Measurements from ENCODE around the gene REL. TPM values are rescaled to one million over a fixed set of nuclear protein-coding genes. Genes with fewer than 3 reads are reported as not detected.

The REL gene
- total RNA-seq, 1 experiment from 2014 or later, result 10.2 TPM

DNA sequence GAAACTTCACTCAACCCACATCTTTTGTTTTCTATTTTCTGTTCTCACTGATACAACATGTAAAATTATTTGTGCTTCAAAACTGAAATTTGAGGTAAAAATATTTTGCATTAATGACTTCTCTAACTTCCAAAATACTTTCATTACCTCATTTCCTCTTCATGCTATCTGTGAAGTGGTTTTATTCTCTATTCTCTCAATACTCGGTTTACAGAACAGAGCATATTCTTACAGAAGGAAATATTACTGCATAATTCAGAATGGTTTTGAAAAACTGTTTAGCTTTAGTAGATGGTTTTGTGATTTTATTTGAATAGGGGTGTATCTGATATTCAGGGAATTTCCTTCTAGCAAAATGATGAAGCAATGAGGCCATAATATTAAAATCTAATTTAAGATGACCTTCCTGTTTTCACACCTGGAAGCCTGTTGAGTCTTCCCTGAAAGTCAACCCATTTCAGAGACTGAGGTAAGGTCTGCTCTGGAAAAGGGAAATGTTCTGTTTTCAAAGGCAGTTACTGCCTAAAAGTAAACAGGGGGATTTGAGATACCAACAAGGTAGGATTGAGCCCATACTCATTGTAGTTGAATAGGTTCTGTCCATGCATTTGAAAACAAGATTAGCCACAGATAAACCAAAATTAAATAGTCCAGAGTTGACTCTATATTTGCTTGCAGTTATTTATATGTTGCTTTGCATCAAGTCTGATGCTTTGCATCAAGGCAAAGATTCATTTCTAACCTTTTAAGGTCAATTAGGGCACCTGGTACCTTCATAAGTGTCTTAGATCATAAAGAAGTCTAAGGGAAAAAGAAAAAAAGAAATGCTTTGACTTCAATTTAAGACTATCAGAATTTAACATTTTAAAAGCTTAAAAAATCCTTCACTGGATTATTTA lies 85.4 kb downstream of the REL start:
- H3K9me2 ChIP-seq (ENCODE audit: insufficient read depth), result no peaks in the 10 kb centered on the region
- H3K36me3 ChIP-seq (ENCODE audit: control insufficient read depth in 1 of 2, insufficient read depth in 2 of 2, low read length in 2 of 2), result no peaks in the 10 kb centered on the region
- RAD21 ChIA-PET (ENCODE audit: low non-redundant PET in 1 of 2, low total read pairs in 2 of 2, uncharacterized antibody in 2 of 2, unreplicated experiment in 2 of 2), result no interaction called here
- no peaks in the 10 kb centered on the region for H3K27me3 ChIP-seq (ENCODE audit: insufficient read depth, low read length)
- TF ChIP-seq FOSL1 (IDR thresholded peaks at IDR 0.05; ENCODE audit: low read depth), result no peak
- TF ChIP-seq TCF7L2 (IDR thresholded peaks at IDR 0.05; ENCODE audit: borderline replicate concordance, extremely low read depth, insufficient read depth, insufficient read length), result no peak
- TF ChIP-seq ELF1 (IDR thresholded peaks at IDR 0.05; ENCODE audit: borderline replicate concordance, low read depth), result no peak
- TF ChIP-seq, protein P1, sequence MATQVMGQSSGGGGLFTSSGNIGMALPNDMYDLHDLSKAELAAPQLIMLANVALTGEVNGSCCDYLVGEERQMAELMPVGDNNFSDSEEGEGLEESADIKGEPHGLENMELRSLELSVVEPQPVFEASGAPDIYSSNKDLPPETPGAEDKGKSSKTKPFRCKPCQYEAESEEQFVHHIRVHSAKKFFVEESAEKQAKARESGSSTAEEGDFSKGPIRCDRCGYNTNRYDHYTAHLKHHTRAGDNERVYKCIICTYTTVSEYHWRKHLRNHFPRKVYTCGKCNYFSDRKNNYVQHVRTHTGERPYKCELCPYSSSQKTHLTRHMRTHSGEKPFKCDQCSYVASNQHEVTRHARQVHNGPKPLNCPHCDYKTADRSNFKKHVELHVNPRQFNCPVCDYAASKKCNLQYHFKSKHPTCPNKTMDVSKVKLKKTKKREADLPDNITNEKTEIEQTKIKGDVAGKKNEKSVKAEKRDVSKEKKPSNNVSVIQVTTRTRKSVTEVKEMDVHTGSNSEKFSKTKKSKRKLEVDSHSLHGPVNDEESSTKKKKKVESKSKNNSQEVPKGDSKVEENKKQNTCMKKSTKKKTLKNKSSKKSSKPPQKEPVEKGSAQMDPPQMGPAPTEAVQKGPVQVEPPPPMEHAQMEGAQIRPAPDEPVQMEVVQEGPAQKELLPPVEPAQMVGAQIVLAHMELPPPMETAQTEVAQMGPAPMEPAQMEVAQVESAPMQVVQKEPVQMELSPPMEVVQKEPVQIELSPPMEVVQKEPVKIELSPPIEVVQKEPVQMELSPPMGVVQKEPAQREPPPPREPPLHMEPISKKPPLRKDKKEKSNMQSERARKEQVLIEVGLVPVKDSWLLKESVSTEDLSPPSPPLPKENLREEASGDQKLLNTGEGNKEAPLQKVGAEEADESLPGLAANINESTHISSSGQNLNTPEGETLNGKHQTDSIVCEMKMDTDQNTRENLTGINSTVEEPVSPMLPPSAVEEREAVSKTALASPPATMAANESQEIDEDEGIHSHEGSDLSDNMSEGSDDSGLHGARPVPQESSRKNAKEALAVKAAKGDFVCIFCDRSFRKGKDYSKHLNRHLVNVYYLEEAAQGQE (IDR thresholded peaks at IDR 0.05; ENCODE audit: low read depth), result no peak
- no peak for TF ChIP-seq CBX3 (IDR thresholded peaks at IDR 0.05; ENCODE audit: low read depth)
- no peak for TF ChIP-seq SP1 (IDR thresholded peaks at IDR 0.05; ENCODE audit: low read depth)
- TF ChIP-seq, protein P2, sequence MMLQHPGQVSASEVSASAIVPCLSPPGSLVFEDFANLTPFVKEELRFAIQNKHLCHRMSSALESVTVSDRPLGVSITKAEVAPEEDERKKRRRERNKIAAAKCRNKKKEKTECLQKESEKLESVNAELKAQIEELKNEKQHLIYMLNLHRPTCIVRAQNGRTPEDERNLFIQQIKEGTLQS (IDR thresholded peaks at IDR 0.05), result no peak
- no peak for TF ChIP-seq EZH2 (IDR thresholded peaks at IDR 0.05)
- no peak for TF ChIP-seq POLR2A (IDR thresholded peaks at IDR 0.05; ENCODE audit: borderline replicate concordance, extremely low read depth, insufficient read depth, insufficient read length)
- no peak for TF ChIP-seq JUND (IDR thresholded peaks at IDR 0.05)
- TF ChIP-seq, protein P3, sequence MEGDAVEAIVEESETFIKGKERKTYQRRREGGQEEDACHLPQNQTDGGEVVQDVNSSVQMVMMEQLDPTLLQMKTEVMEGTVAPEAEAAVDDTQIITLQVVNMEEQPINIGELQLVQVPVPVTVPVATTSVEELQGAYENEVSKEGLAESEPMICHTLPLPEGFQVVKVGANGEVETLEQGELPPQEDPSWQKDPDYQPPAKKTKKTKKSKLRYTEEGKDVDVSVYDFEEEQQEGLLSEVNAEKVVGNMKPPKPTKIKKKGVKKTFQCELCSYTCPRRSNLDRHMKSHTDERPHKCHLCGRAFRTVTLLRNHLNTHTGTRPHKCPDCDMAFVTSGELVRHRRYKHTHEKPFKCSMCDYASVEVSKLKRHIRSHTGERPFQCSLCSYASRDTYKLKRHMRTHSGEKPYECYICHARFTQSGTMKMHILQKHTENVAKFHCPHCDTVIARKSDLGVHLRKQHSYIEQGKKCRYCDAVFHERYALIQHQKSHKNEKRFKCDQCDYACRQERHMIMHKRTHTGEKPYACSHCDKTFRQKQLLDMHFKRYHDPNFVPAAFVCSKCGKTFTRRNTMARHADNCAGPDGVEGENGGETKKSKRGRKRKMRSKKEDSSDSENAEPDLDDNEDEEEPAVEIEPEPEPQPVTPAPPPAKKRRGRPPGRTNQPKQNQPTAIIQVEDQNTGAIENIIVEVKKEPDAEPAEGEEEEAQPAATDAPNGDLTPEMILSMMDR (IDR thresholded peaks at IDR 0.05 in 2 of 3, conservative IDR thresholded peaks at IDR 0.05 in 1 of 3; ENCODE audit: borderline replicate concordance in 1 of 3, insufficient read depth in 1 of 3, low read depth in 2 of 3, low read length in 2 of 3), result no peak
- TF ChIP-seq SIN3A (IDR thresholded peaks at IDR 0.05; ENCODE audit: low read depth), result no peak
- TF ChIP-seq ZFX (IDR thresholded peaks at IDR 0.05), result no peak
- no peak for TF ChIP-seq ZNF274 (IDR thresholded peaks at IDR 0.05; ENCODE audit: low read depth, low read length)
- TF ChIP-seq, protein P4, sequence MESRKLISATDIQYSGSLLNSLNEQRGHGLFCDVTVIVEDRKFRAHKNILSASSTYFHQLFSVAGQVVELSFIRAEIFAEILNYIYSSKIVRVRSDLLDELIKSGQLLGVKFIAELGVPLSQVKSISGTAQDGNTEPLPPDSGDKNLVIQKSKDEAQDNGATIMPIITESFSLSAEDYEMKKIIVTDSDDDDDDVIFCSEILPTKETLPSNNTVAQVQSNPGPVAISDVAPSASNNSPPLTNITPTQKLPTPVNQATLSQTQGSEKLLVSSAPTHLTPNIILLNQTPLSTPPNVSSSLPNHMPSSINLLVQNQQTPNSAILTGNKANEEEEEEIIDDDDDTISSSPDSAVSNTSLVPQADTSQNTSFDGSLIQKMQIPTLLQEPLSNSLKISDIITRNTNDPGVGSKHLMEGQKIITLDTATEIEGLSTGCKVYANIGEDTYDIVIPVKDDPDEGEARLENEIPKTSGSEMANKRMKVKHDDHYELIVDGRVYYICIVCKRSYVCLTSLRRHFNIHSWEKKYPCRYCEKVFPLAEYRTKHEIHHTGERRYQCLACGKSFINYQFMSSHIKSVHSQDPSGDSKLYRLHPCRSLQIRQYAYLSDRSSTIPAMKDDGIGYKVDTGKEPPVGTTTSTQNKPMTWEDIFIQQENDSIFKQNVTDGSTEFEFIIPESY (IDR thresholded peaks at IDR 0.05; ENCODE audit: extremely low read depth, insufficient replicate concordance, low read length), result no peak
- TF ChIP-seq RAD21 (IDR thresholded peaks at IDR 0.05; ENCODE audit: low read depth), result no peak
- no peak for TF ChIP-seq YY1 (IDR thresholded peaks at IDR 0.05; ENCODE audit: extremely low read depth, insufficient replicate concordance, low read depth, low read length)
- TF ChIP-seq, protein P5, sequence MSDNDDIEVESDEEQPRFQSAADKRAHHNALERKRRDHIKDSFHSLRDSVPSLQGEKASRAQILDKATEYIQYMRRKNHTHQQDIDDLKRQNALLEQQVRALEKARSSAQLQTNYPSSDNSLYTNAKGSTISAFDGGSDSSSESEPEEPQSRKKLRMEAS (IDR thresholded peaks at IDR 0.05), result no peak
- no peak for TF ChIP-seq SRF (IDR thresholded peaks at IDR 0.05; ENCODE audit: low read depth)
- TF ChIP-seq CEBPB (IDR thresholded peaks at IDR 0.05; ENCODE audit: low read depth), result no peak
- H3K4me2 ChIP-seq (ENCODE audit: low read length), result no peak overlapping the region
- H2AFZ ChIP-seq (ENCODE audit: low read depth, low read length, poor library complexity, severe bottlenecking), result no peak overlapping the region
- H3K27ac ChIP-seq (ENCODE audit: low read depth, low read length), result no peak overlapping the region
- H3K4me3 ChIP-seq (replicated peaks in 1 of 2; ENCODE audit: low read depth in 1 of 2, low read length in 2 of 2), result no peak overlapping the region
- POLR2A ChIA-PET, result no interaction called here
- H3K9ac ChIP-seq (ENCODE audit: low read length), result no peak overlapping the region
- H3K4me1 ChIP-seq (ENCODE audit: control insufficient read depth in 1 of 2, insufficient read depth in 2 of 2, low read length in 2 of 2), result no peaks in the 10 kb centered on the region
- no TSS peak for BruUV-seq (replicated peaks)
- CTCF ChIA-PET, result no interaction called here
- intact Hi-C loops (cut with micrococcal nuclease), result no loop called here
- ATAC-seq, result no peak
- H3K9me3 ChIP-seq (ENCODE audit: control insufficient read depth in 1 of 2, insufficient read depth in 1 of 2, low read depth in 1 of 2, low read length in 2 of 2), result no peaks in the 10 kb centered on the region
- no peaks in the 10 kb centered on the region for H3K79me2 ChIP-seq (ENCODE audit: insufficient read depth, low read length)
- DNase-seq (ENCODE audit: low read depth, low spot score), result no peak
- H4K20me1 ChIP-seq (ENCODE audit: insufficient read depth), result no peaks in the 10 kb centered on the region
